Measurements from ENCODE around the gene LHX3.

The LHX3 gene

GRCh38 chr9:136229096-136230065 lies 24.5 kb upstream of the LHX3 start:
- TF ChIP-seq, protein P1, sequence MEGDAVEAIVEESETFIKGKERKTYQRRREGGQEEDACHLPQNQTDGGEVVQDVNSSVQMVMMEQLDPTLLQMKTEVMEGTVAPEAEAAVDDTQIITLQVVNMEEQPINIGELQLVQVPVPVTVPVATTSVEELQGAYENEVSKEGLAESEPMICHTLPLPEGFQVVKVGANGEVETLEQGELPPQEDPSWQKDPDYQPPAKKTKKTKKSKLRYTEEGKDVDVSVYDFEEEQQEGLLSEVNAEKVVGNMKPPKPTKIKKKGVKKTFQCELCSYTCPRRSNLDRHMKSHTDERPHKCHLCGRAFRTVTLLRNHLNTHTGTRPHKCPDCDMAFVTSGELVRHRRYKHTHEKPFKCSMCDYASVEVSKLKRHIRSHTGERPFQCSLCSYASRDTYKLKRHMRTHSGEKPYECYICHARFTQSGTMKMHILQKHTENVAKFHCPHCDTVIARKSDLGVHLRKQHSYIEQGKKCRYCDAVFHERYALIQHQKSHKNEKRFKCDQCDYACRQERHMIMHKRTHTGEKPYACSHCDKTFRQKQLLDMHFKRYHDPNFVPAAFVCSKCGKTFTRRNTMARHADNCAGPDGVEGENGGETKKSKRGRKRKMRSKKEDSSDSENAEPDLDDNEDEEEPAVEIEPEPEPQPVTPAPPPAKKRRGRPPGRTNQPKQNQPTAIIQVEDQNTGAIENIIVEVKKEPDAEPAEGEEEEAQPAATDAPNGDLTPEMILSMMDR (IDR thresholded peaks at IDR 0.05; ENCODE audit: low read depth, low read length): no peak
- no peak overlapping the region for H3K4me3 ChIP-seq (ENCODE audit: low read depth, low read length)

DNA sequence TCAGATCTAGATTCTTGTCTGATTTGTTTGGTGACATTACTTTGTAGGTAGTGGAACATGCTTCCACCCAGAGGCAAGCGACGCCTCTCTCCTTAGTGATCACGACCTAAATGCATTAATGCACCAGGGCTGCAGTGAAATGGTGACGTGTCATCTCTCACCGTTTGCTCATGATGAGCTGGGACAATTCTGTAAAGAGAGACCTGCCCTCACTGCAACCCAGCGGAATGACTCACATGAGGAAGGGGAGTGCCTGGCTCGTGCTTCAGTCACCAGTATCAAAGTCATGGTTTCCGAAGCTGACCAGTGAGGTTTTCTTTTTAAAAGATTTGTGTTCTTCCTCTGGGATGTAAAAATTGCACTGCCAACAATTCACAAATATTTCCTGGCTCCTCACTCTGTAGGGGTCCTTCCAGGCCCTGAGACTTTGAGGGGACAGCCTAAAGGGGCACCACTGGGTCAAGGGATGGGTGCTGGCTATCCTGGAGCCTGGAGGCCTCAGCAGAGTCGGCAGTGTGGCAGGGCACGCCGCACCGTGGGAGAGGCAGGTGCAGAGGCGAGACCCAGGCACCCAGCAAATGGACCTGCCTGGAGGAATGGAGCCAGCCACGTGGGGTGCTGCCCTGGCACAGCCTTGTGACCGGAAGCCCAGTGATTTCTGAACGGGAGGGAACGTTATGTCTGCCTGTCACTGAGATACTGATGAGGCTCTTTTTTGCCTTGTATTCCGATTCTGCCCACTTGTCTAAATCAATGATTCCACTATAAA lies 23.4 kb upstream of the LHX3 start:
- peak overlapping the region; percentile 34 for H3K4me3 ChIP-seq (ENCODE audit: low read depth, low read length)
- TF ChIP-seq, protein P1 (IDR thresholded peaks at IDR 0.05; ENCODE audit: low read depth, low read length): no peak

- TF ChIP-seq, protein P1 (IDR thresholded peaks at IDR 0.05; ENCODE audit: low read depth, low read length): no peak
- no peak overlapping the region for H3K4me3 ChIP-seq (ENCODE audit: low read depth, low read length)
These were observed 21.9 kb upstream of the LHX3 start for GRCh38 chr9:136226680-136227407.

GRCh38 chr9:136225748-136226679 lies 21.1 kb upstream of the LHX3 start:
- TF ChIP-seq, protein P1 (IDR thresholded peaks at IDR 0.05; ENCODE audit: low read depth, low read length): peak; percentile 91
- no peak overlapping the region for H3K4me3 ChIP-seq (ENCODE audit: low read depth, low read length)

DNA sequence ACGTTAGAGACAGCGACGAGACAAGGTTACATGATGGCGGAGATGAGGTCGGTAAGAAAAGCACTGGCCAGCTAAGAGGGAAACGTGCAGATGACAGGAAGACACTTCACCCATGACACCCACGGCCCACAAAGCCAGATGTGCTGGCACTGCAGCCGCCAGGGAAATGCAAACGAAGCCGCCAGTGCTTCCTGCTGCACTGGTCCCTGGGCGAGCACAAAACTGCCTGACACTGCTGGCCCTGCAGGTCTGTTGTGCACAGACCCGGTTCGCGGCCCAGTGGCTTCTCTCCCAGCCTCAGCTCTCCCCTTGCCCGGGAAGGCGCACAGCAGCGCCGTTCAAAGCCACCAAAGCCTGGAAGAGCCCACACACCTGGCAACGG lies 20.4 kb upstream of the LHX3 start:
- TF ChIP-seq, protein P1 (IDR thresholded peaks at IDR 0.05; ENCODE audit: low read depth, low read length): no peak
- no peak overlapping the region for H3K4me3 ChIP-seq (ENCODE audit: low read depth, low read length)

- TF ChIP-seq, protein P1 (IDR thresholded peaks at IDR 0.05; ENCODE audit: low read depth, low read length): no peak
These were observed 19.1 kb upstream of the LHX3 start for GRCh38 chr9:136223871-136224640.

More at GRCh38 chr9:136223871-136224640, 19.1 kb upstream of the LHX3 start:
- no peak overlapping the region for H3K4me3 ChIP-seq (ENCODE audit: low read depth, low read length)

Measured in WI38 (cell line).